ENCODE measurements around the gene SDK1.

SDK1 gene

GRCh38 chr7:4054158-4054557 is 753.1 kb downstream of the SDK1 start:
- DNase-seq (ENCODE audit: low spot score) = no peak
- POLR2A ChIA-PET (ENCODE audit: low non-redundant PET) = no interaction called here

GRCh38 chr7:4056552-4057288 is 755.7 kb downstream of the SDK1 start:
- ChIA-PET POLR2A (ENCODE audit: low non-redundant PET) (no interaction called here), CTCF (interaction anchor here (0.6 kb wide), 1 partner anchor 449 kb away, joined by 3 read pairs; no protein-coding TSS in a partner anchor)
- TF ChIP-seq CTCF (conservative IDR thresholded peaks at IDR 0.05; ENCODE audit: low read depth) = no peak
- H3K27ac ChIP-seq = no peak overlapping the region
- no peak for DNase-seq (ENCODE audit: low spot score)

More at GRCh38 chr7:4054158-4054557, 753.1 kb downstream of the SDK1 start:
- no peak overlapping the region for H3K27ac ChIP-seq
- CTCF ChIA-PET = no interaction called here
- no peak for TF ChIP-seq CTCF (conservative IDR thresholded peaks at IDR 0.05; ENCODE audit: low read depth)

- ChIA-PET CTCF (interaction anchor here (0.6 kb wide), 1 partner anchor 448 kb away, joined by 3 read pairs; no protein-coding TSS in a partner anchor), POLR2A (ENCODE audit: low non-redundant PET) (no interaction called here)
- no peak for DNase-seq (ENCODE audit: low spot score)
- no peak overlapping the region for H3K27ac ChIP-seq
- no peak for TF ChIP-seq CTCF (conservative IDR thresholded peaks at IDR 0.05; ENCODE audit: low read depth)
These were observed 756.2 kb downstream of the SDK1 start for GRCh38 chr7:4057289-4057616.

- no peak for TF ChIP-seq CTCF (conservative IDR thresholded peaks at IDR 0.05; ENCODE audit: low read depth)
- H3K27ac ChIP-seq = no peak overlapping the region
- no peak for DNase-seq (ENCODE audit: low spot score)
- ChIA-PET POLR2A (ENCODE audit: low non-redundant PET) (no interaction called here), CTCF (no interaction called here)
These were observed 757.1 kb downstream of the SDK1 start for GRCh38 chr7:4058158-4058557.

- no peak for TF ChIP-seq CTCF (conservative IDR thresholded peaks at IDR 0.05; ENCODE audit: low read depth)
- no peak for DNase-seq (ENCODE audit: low spot score)
- ChIA-PET POLR2A (ENCODE audit: low non-redundant PET) (no interaction called here), CTCF (interaction anchor here (0.6 kb wide), 2 partner anchors 149 to 1412 kb away, joined by 3 to 5 read pairs; no protein-coding TSS in a partner anchor)
- H3K27ac ChIP-seq = no peak overlapping the region
These were observed 764.1 kb downstream of the SDK1 start for GRCh38 chr7:4065190-4065589.

GRCh38 chr7:4066206-4066605 is 765.2 kb downstream of the SDK1 start:
- TF ChIP-seq CTCF (conservative IDR thresholded peaks at IDR 0.05; ENCODE audit: low read depth) = no peak
- CTCF ChIA-PET = no interaction called here
- no peak for DNase-seq (ENCODE audit: low spot score)
- POLR2A ChIA-PET (ENCODE audit: low non-redundant PET) = no interaction called here
- no peak overlapping the region for H3K27ac ChIP-seq
